ENCODE results near the gene ADD1.

GRCh38 chr4:2963966-2964471 is 120.4 kb downstream of the ADD1 start:
- TF ChIP-seq CTCF (IDR thresholded peaks at IDR 0.05) (no peak), ZFX (IDR thresholded peaks at IDR 0.05; ENCODE audit: borderline replicate concordance) (no peak)
